GM18907 (cell line): ENCODE results near the gene AGBL5.
"Not testable (repeated sequence)": the region's sequence is repeated elsewhere in the genome, so short reads cannot be mapped to it uniquely, and the experiment has no call there.

Experiments
- ATAC-seq: cut with Tn5 transposase; IDR thresholded peaks from one replicate; pipeline ENCODE4 v1.9.1; 2021; ENCODE audit warnings: mild to moderate bottlenecking, moderate library complexity; ENCODE audit not compliant: unreplicated experiment

AGBL5 gene

DNA sequence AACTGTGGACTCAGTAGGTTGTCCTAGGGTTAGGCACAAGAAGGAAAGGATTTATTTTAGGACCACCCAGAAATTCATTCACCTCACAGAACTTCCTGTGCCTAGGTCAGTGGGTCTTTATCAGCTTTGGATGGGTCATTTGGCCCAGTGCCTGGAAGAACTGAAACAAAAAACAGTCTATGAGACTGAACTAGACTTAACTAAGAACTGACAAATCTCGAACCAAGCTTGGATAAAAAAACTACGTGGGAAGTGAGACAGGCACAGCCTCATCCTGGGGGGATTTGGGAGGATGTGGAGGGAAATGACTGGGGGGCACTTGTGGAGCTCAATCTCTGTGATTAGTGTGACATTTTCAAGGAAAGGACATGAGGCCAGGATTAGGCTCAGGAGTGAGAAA is 22.3 kb downstream of the AGBL5 start:
- ATAC-seq: no peak

DNA sequence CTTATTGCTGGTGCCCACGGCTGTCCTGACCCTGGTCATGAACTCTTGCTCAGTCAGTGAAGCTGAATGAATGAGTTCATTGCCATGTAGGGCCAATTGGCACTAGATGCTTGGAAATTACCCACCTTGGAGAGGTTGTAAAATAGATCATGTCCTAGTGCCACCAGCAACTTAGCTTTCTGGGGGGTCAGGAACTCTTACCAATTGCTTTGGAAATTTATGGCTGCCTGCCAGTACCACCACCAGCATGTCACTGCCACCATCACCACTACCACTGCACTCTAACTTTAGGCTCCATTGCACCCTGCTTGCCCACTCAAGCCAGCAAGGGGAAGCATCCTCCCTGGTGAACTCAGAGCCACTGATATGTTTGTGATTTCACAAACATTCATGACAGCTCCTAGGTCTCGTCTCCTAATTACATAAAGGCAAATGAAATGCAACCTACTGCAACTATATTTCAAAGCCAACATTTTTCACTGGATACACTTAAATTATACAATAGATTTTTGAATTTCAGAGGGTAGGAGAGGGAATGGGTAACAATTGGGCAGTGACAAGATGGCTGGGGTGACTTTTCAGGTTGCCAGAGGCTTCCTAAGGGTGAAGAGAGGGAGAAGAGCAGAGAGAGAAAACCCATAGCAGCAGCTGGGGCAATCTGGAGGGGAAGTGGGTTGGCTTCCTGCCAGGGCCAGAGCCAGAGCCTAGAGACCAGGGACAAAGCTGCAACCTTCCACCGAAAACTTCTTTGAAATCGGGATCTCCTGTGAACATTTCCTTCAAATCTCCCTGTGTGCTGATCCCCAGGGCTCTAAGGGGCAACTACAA is 23.5 kb downstream of the AGBL5 start:
- no peak for ATAC-seq

DNA sequence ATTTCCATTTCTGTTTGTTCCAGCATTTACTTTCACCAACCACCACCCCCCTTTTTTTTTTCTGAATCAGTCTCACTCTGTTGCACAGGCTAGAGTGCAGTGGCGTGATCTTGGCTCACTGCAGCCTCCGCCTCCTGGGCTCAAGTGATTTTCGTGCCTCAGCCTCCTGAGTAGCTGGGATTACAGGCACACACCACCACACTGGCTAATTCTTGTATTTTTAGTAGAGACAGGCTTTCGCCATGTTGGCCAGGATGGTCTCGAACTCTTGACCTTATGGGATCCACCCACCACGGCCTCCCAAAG is 24.1 kb downstream of the AGBL5 start:
- ATAC-seq: not testable (repeated sequence)

DNA sequence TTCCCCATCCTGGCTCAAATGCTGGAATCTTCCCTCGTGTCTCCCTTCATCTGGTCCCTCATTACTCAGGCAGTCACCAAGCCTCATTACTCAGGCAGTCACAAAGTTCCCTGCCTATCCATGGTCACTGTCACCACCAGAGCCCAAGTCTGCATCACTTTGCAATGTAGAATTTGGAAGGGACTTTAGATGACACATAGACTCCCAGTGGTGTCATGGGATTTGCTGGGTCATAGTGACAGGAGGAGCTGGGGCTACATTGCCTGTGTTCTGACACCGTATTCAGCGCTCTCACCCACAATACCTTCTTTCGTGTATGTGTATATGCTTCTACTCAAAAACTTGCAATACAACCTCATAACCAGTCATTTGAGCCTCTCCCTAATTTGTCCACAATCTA is 24.9 kb downstream of the AGBL5 start:
- ATAC-seq: no peak

DNA sequence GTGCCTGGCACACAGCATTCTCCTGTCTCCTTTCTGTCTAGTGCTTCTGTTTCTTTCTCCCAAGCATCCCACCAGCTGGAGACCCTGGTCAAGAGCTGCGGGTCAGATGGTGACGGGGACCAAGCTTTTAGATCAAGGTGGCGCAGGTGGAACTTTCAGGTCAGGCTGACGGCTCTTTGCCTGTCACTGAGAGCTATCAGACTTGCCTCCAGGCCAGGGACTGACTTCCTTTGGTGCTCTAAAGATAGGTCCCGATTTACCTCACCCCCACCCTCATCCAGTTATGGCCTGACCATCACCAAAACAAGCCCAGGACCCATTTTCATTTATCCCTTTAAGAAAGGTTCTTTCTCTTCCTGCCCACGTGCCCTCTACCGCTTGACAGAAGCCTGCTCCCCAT is 25.8 kb downstream of the AGBL5 start:
- ATAC-seq: no peak

DNA sequence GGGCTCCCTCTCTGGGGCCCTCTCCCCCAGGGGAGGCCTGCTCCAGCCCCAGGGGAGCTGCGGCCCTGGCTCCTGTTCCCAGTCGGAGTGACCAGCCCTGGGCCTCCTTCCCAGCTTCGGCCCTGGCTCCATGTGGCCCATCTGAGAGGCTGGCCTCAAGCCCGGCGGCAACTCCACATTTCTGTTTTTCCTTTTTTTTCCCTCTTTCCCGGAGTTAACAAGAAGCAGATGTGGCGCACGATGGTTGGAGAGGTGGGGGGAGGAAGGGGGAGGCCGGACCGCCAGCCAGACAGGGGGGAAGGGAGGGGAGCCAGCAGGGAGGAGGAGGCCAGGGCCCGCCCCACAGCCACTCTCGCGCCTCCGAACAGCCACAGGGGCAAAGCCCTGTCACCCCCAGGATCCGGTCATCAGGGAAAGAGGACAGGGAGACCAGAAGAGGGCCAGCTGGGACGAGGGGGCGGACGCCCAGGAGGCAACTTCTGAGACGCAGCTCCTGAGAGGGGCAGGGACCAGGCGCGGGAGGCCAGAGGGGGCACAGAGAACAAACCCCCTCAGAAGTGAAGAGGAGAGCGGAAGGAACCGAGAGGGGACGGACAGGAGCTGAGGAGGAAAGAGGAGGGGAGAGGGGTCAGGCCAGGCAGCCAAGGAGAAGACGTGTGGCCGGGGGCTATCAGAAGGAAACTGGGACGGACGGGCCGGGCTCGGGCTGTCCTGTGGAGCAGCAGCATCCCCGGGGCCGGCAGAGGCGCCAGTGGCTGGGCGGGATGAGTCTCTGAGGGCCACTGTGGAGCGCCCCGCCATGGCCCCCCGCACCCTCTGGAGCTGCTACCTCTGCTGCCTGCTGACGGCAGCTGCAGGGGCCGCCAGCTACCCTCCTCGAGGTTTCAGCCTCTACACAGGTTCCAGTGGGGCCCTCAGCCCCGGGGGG is 27.1 kb downstream of the AGBL5 start, which contains the start of gene EMILIN1:
Gene EMILIN1, plus strand, starts transcription at position 349 of the 928 bp plus-strand sequence. Its CDS starts 451 bp downstream, at position 800.
- ATAC-seq: no peak

DNA sequence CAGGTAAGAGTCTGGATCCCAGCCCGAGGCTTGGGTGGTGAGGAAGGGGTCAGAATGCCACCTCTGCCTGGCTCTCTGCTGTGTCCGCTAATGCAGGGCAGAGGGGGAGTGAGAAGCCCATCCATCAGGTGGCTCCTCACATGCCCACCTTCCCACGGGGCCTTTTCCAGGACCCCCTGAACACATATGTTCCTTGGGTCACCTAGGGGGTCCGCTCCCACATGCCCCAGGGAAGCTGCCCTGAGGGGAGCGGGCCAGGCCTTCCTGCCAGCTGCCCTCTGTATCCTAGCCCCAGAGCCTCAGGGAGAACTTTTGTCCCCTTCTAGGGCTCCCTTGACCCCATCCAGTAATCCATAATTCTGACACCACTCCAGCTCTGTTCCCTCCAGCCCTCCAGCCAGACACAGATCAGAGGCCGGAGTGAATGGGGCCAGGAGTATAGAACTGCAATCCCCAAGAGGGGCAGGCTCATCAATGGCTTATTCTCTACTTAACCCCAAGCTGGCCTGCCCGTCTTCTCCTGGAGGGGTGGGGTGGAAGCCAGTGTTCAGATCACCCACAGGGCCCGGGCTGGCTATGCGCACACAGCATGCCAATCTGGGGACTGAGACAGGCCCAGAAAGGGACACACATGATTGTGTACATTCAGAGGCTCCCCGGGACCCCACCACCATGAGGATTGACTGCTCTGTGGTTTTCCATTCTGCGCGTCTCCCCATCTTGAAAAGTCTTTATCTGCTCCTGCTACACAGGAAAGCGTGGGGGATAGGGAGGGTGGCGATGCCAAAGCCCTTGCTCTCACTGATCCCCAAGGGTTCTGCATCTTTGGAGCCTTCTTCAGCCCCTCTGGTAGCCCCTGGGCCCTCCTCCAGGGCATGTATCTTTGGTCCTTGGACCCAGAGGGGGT is 28.0 kb downstream of the AGBL5 start:
- no peak for ATAC-seq

DNA sequence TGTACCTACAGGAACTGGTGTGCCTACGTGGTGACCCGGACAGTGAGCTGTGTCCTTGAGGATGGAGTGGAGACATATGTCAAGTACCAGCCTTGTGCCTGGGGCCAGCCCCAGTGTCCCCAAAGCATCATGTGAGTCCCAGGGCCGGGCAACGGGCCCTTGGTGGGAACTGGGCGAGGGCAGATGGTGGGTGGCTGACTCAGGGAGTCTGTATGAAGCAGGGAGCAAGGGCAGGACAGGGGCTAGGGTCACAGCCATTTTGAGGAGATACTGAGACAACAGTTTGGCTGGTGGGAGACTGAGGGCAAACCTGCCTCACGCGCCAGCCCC is 28.6 kb downstream of the AGBL5 start:
- no peak for ATAC-seq

DNA sequence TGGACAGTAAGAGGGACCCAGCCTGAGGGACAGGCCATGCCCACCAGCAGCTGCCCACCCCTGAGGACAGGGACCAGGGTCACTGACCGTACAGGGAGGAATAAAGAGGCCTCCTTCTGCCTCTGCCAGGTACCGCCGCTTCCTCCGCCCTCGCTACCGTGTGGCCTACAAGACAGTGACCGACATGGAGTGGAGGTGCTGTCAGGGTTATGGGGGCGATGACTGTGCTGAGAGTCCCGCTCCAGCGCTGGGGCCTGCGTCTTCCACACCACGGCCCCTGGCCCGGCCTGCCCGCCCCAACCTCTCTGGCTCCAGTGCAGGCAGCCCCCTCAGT is 29.1 kb downstream of the AGBL5 start:
- no peak for ATAC-seq

DNA sequence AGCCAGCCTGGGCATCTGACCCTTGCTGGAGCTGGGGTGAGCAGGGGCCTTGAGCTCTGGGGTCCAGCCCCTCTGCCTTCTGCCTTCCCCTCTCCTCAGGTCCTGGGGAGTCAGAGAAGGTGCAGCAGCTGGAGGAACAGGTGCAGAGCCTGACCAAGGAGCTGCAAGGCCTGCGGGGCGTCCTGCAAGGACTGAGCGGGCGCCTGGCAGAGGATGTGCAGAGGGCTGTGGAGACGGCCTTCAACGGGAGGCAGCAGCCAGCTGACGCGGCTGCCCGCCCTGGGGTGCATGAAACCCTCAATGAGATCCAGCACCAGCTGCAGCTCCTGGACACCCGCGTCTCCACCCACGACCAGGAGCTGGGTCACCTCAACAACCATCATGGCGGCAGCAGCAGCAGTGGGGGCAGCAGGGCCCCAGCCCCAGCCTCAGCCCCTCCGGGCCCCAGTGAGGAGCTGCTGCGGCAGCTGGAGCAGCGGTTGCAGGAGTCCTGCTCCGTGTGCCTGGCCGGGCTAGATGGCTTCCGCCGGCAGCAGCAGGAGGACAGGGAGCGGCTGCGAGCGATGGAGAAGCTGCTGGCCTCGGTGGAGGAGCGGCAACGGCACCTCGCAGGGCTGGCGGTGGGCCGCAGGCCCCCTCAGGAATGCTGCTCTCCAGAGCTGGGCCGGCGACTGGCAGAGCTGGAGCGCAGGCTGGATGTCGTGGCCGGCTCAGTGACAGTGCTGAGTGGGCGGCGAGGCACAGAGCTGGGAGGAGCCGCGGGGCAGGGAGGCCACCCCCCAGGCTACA is 30.7 kb downstream of the AGBL5 start:
- ATAC-seq: no peak

DNA sequence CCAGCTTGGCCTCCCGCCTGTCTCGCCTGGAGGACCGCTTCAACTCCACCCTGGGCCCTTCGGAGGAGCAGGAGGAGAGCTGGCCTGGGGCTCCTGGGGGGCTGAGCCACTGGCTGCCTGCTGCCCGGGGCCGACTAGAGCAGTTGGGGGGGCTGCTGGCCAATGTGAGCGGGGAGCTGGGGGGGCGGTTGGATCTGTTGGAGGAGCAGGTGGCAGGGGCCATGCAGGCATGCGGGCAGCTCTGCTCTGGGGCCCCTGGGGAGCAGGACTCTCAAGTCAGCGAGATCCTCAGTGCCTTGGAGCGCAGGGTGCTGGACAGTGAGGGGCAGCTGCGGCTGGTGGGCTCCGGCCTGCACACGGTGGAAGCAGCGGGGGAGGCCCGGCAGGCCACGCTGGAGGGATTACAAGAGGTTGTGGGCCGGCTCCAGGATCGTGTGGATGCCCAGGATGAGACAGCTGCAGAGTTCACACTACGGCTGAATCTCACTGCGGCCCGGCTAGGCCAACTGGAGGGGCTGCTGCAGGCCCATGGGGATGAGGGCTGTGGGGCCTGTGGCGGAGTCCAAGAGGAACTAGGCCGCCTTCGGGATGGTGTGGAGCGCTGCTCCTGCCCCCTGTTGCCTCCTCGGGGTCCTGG is 31.4 kb downstream of the AGBL5 start:
- ATAC-seq: no peak

DNA sequence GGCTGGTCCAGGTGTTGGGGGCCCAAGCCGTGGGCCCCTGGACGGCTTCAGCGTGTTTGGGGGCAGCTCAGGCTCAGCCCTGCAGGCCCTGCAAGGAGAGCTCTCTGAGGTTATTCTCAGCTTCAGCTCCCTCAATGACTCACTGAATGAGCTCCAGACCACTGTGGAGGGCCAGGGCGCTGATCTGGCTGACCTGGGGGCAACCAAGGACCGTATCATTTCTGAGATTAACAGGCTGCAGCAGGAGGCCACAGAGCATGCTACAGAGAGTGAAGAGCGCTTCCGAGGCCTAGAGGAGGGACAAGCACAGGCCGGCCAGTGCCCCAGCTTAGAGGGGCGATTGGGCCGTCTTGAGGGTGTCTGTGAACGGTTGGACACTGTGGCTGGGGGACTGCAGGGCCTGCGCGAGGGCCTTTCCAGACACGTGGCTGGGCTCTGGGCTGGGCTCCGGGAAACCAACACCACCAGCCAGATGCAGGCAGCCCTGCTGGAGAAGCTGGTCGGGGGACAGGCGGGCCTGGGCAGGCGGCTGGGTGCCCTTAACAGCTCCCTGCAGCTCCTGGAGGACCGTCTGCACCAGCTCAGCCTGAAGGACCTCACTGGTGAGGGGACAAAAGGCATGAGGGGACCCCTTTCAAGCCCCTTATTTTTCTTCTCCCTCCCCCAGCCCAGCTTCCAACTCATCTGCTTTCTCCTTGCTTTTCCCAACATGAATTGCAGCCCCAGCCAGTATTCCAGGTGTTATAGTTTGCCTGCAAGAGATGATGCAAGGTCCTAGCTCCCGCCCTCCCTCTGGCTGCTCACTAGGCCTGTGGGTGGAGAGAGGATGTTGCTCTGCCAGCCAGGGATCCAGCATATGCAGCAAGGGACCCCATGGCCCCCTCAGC is 32.2 kb downstream of the AGBL5 start:
- no peak for ATAC-seq

DNA sequence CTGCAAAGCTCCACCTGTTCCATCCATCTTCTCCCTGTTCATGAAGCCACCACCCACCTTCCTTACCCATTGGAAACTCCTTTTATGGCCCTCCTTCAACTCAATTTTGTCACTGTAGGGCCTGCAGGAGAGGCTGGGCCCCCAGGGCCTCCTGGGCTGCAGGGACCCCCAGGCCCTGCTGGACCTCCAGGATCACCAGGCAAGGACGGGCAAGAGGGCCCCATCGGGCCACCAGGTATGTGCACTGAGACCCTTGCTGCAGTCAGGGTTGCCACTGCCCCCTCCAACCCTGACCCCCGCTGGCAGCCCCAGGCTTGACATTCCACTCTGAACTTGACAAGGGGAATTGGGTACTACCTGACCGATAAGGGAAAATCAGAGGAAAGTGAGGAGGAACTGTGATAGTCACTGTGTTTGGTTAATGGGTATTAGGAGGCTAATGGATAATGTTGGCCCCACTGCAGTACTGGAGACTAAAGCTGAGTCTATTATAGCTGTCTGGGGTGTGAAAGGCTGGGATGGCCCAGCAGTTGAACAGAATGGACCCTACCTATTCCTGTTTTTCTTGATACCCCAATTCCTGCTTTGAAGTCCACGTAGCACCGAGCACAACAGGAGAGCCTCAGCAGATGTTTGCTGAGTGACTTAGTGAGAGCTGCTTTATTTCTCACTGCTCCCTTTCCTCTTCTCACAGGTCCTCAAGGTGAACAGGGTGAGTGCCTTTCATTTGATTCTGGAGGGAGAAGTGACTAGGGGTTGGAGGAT is 33.0 kb downstream of the AGBL5 start:
- ATAC-seq: no peak

DNA sequence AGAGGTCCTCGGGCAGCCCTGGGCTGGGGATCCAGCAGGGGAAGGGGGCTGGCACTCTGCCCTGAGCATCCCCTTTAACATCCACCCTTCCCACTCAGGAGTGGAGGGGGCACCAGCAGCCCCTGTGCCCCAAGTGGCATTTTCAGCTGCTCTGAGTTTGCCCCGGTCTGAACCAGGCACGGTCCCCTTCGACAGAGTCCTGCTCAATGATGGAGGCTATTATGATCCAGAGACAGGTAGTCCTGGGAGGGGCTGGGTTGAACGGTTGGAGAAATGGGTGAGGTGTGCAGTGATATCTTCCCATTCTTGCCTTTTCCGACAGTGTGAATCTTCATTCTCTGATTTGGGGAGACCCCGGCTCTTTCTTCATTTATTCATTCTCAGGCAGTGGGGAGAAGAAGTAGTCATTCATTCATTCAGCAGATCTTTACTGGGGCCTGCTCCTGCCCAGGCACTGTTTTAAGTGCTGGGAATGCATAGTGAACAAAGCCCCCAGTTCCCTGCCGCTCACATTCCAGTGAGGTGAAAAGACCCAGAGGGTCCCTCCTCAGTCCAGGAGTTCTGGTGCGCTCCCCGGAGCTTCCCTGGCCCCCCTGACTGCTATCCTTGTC is 33.7 kb downstream of the AGBL5 start:
- ATAC-seq: no peak

DNA sequence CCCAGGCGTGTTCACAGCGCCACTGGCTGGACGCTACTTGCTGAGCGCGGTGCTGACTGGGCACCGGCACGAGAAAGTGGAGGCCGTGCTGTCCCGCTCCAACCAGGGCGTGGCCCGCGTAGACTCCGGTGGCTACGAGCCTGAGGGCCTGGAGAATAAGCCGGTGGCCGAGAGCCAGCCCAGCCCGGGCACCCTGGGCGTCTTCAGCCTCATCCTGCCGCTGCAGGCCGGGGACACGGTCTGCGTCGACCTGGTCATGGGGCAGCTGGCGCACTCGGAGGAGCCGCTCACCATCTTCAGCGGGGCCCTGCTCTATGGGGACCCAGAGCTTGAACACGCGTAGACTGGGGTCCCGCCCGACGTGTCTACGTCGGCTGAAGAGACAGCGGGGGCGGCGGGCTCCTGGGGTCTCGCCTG is 34.2 kb downstream of the AGBL5 start:
- peak; percentile 7 for ATAC-seq

DNA sequence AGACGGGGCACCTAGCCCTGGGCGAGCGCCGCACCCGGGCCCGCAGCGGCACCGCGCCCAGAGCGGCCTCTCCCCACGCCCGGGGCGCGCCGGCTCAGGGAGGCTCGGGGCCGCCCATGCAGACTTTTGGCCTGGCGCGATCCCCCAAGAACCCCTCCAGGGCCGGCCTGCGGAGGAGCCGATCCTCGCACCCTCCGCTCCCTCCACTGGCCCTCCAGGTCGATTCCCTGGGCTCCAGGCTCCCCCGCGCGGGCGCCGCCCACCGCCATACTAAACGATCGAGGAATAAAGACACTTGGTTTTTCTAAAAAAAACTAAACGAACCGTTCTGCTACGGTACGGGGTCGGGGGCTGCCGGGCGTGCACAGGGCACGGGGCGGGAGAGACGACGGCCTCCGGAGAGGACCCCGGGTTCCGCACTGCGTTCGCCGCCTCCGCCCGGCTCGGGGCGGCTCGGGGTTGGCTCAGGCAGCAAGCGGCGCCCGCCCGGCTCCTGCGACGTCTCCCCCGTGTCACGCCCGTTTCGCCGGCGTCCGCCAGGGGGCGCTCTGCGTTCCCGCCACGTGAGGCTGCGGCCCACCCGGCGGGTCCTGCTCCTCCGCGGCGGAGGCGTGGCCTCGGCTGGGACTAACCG is 34.7 kb downstream of the AGBL5 start:
- ATAC-seq: peak; percentile 78
